Esophagus muscularis mucosa (tissue), 4 donors: Measurements from ENCODE around the gene DNAJC11. TPM values are rescaled to one million over a fixed set of nuclear protein-coding genes. Genes with fewer than 3 reads are reported as not detected.
A peak's percentile ranks its signal among the peaks of the same experiment; 100 is the strongest.

ENCODE experiments used
- DNase-seq: peaks from one replicate; pipeline ENCODE4 v3.0.0-alpha.2; 2017; ENCODE audit errors: extremely low spot score
- H3K27ac ChIP-seq, 4 donors: fragments of 200-600 bp; sonication (generic); replicated peaks in 1 of 4; 1 replicate in 3 of 4; 2 replicates in 1 of 4; pipeline ENCODE4 v1.5.1; 2016 to 2019; ENCODE audit warnings: mild to moderate bottlenecking in 1 of 4
- H3K27me3 ChIP-seq, 4 donors: fragments of 200-600 bp; sonication (generic); one replicate each; pipeline versions ENCODE4 v1.5.1 to v1.6.0; 2016 to 2019
- H3K36me3 ChIP-seq, 4 donors: fragments of 200-600 bp; sonication (generic); one replicate each; pipeline ENCODE4 v1.5.1; 2016 to 2019
- H3K4me1 ChIP-seq, 4 donors: fragments of 200-600 bp; sonication (generic); one replicate each; pipeline ENCODE4 v1.5.1; 2016 to 2019
- H3K4me3 ChIP-seq, 4 donors: fragments of 200-600 bp; sonication (generic); 1 replicate in 2 of 4; 2 replicates in 2 of 4; pipeline ENCODE4 v1.5.1; 2016 to 2019; ENCODE audit warnings: mild to moderate bottlenecking in 4 of 4, moderate library complexity in 1 of 4
- H3K9me3 ChIP-seq, 4 donors: fragments of 200-600 bp; sonication (generic); 1 replicate in 3 of 4; 2 replicates in 1 of 4; pipeline ENCODE4 v1.5.1; 2016 to 2019
- EP300 ChIP-seq: sonication (generic); formaldehyde crosslinking; IDR thresholded peaks from one replicate; pipeline ENCODE4 v1.6.1; 2017; ENCODE audit warnings: antibody characterized with exemption
- POLR2A ChIP-seq: fragments of 450-650 bp; IDR thresholded peaks from one replicate; pipeline ENCODE4 v1.6.1; 2017; ENCODE audit warnings: antibody characterized with exemption, moderate library complexity, mild to moderate bottlenecking, low read depth
- POLR2AphosphoS5 ChIP-seq, 2 donors: sonication (generic); formaldehyde crosslinking; IDR thresholded peaks; one replicate each; pipeline ENCODE4 v1.6.1; 2017; ENCODE audit warnings: antibody characterized with exemption in 2 of 2
- WGBS: methylation state at CpG from one replicate; pipeline ENCODE4 v1.1.5; 2018; 5-methylcytosine and 5-hydroxymethylcytosine counted together
- intact Hi-C: fragments of 100-400 bp; cut with DNase I; formaldehyde crosslinking; loops from one replicate; pipeline ENCODE4 v1.15.1; 2023
- total RNA-seq, 4 donors: library from RNA; depleted of rRNA; stranded (reverse); fragments of >200 nt; gene quantifications; one replicate each; pipeline versions ENCODE4 v1.1.0 to v1.2.1, GENCODE V29; 2016
- TF ChIP-seq, protein P1 (sequence below), 3 experiments: fragments of 200-600 bp in 2 of 3; fragments of 450-650 bp in 1 of 3; sonication (generic) in 2 of 3; IDR thresholded peaks; one replicate each; pipeline ENCODE4 v1.5.1; 2017 to 2019; ENCODE audit warnings: antibody characterized with exemption in 3 of 3, mild to moderate bottlenecking in 2 of 3, moderate library complexity in 1 of 3

The DNAJC11 gene
- total RNA-seq, 4 donors from 2014 or later = 19.4 to 37.8 (median 29.0) TPM

DNA sequence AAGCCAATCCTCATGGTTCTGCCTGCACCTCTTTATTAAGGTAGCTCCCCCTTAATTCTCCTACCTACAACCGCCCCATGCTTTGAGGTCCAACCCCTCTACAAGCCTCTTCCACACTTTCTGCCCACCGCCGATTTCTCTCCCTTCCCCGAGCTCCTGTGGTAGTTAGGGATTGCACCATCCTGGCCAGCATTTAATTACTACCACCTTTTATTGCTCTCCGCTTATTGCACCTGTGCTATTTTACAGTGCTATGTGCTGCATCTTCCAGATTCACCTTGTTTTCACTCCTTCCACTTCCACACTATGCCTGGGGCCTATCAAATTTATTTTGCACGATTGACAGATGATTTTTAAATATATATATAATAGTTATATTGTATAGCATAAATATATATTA lies 29.3 kb upstream of the DNAJC11 start:
- H3K4me1 ChIP-seq = peaks cover 0 to 10% (median 6%) of the 10 kb centered on the region in 4 donors
- H3K36me3 ChIP-seq = no peaks in the 10 kb centered on the region
- no peak overlapping the region for H3K27ac ChIP-seq
- H3K9me3 ChIP-seq = no peaks in the 10 kb centered on the region
- no peaks in the 10 kb centered on the region for H3K27me3 ChIP-seq
- 92% methylated on average over 6 of the region's 6 CpGs for whole genome bisulfite sequencing
- intact Hi-C loops = no loop called here
- no peak overlapping the region for H3K4me3 ChIP-seq
- DNase-seq = no peak
- TF ChIP-seq POLR2A (no peak), POLR2AphosphoS5 (IDR thresholded peaks at IDR 0.05) (no peak), EP300 (no peak)
- TF ChIP-seq, protein P1, sequence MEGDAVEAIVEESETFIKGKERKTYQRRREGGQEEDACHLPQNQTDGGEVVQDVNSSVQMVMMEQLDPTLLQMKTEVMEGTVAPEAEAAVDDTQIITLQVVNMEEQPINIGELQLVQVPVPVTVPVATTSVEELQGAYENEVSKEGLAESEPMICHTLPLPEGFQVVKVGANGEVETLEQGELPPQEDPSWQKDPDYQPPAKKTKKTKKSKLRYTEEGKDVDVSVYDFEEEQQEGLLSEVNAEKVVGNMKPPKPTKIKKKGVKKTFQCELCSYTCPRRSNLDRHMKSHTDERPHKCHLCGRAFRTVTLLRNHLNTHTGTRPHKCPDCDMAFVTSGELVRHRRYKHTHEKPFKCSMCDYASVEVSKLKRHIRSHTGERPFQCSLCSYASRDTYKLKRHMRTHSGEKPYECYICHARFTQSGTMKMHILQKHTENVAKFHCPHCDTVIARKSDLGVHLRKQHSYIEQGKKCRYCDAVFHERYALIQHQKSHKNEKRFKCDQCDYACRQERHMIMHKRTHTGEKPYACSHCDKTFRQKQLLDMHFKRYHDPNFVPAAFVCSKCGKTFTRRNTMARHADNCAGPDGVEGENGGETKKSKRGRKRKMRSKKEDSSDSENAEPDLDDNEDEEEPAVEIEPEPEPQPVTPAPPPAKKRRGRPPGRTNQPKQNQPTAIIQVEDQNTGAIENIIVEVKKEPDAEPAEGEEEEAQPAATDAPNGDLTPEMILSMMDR (IDR thresholded peaks at IDR 0.05) = no peak

DNA sequence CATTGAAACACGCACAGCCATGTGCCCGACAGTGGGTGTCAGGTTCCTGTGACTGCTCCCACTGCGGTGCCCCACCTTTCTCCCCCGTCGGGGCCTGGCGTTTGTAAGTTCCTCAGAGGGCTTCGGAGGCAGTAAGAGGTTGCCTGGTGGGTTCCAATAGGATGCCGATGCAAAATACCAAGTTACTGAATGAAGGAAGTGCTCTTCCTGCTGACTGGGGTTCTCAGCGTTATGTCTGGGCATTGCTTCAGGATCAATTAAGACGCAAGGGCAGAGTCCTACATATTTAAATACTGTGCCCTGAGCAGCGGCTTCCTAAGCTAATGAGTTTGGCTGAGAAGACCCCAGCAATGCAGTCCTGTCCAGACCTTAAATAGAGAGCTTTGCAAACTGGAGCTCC lies 28.9 kb upstream of the DNAJC11 start:
- H3K27me3 ChIP-seq = no peaks in the 10 kb centered on the region
- H3K9me3 ChIP-seq = no peaks in the 10 kb centered on the region
- no peaks in the 10 kb centered on the region for H3K36me3 ChIP-seq
- no peak overlapping the region for H3K4me3 ChIP-seq
- no peak overlapping the region for H3K27ac ChIP-seq
- peaks cover 0 to 10% (median 6%) of the 10 kb centered on the region in 4 donors for H3K4me1 ChIP-seq
- WGBS = 46% methylated on average over 11 of the region's 11 CpGs
- TF ChIP-seq, protein P1 (IDR thresholded peaks at IDR 0.05) = no peak
- TF ChIP-seq POLR2A (no peak), POLR2AphosphoS5 (IDR thresholded peaks at IDR 0.05) (no peak), EP300 (no peak)
- intact Hi-C loops = no loop called here
- DNase-seq = no peak

DNA sequence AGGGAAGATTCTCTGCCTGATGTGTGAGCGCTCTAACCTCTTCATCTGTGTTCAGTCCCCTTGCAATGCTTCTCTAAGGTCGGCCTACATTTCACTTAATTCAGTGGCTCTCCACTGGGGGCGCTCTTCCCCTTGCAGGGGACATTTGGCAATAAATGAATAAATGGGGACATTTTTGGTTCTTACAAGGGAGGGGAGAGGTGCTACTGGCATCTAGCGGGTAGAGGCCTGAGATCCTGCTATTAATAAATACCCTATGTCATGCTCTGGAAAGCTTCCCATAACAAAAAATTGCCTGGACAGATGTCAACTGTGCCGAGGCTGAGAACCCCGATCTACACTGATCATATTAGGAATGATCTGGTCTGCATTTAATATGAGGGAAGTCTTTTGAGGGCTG lies 25.9 kb upstream of the DNAJC11 start:
- Histone ChIP-seq H3K4me1 (peaks cover 0 to 28% (median 17%) of the 10 kb centered on the region in 4 donors), H3K27me3 (no peaks in the 10 kb centered on the region), H3K36me3 (no peaks in the 10 kb centered on the region), H3K4me3 (no peak overlapping the region), H3K9me3 (no peaks in the 10 kb centered on the region), H3K27ac (no peak overlapping the region)
- 26% methylated on average over 6 of the region's 6 CpGs for WGBS
- TF ChIP-seq, protein P1 (IDR thresholded peaks at IDR 0.05) = peak; percentile 73 to 90 (median 75)
- no peak for TF ChIP-seq POLR2AphosphoS5 (IDR thresholded peaks at IDR 0.05)
- intact Hi-C loops = loop anchor here (5.0 to 10.0 kb wide), 2 partner anchors 55 to 917 kb away; no protein-coding TSS in a partner anchor
- DNase-seq = no peak

DNA sequence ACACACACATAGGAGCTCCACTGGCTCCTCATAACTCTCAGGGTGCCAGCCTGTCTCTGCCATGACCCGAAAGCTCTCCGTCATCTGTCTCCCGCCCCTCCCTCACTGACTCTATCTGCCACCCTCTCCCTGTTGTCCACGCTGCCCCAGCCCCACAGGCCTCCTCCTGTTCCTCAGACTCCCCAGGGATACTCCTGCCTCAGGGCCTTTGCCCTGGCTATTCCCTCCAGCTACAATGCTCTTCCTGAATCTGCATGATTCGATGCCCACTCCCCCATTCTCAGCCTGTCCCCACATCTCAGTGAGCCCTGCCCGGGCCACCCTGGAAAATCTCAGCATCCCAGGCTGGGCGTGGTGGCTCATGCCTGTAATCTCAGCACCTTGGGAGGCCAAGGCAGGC lies 24.6 kb upstream of the DNAJC11 start:
- intact Hi-C loops = loop anchor here (5.0 to 10.0 kb wide), 2 partner anchors 56 to 919 kb away; no protein-coding TSS in a partner anchor
- no peak overlapping the region for H3K4me3 ChIP-seq
- H3K9me3 ChIP-seq = no peaks in the 10 kb centered on the region
- no peak overlapping the region for H3K27ac ChIP-seq
- no peaks in the 10 kb centered on the region for H3K27me3 ChIP-seq
- 94% methylated on average over 7 of the region's 7 CpGs for WGBS
- H3K36me3 ChIP-seq = no peaks in the 10 kb centered on the region
- DNase-seq = no peak
- TF ChIP-seq POLR2A (no peak), POLR2AphosphoS5 (IDR thresholded peaks at IDR 0.05) (no peak), EP300 (no peak)
- TF ChIP-seq, protein P1 (IDR thresholded peaks at IDR 0.05) = no peak
- peaks cover 0 to 28% (median 17%) of the 10 kb centered on the region in 4 donors for H3K4me1 ChIP-seq

DNA sequence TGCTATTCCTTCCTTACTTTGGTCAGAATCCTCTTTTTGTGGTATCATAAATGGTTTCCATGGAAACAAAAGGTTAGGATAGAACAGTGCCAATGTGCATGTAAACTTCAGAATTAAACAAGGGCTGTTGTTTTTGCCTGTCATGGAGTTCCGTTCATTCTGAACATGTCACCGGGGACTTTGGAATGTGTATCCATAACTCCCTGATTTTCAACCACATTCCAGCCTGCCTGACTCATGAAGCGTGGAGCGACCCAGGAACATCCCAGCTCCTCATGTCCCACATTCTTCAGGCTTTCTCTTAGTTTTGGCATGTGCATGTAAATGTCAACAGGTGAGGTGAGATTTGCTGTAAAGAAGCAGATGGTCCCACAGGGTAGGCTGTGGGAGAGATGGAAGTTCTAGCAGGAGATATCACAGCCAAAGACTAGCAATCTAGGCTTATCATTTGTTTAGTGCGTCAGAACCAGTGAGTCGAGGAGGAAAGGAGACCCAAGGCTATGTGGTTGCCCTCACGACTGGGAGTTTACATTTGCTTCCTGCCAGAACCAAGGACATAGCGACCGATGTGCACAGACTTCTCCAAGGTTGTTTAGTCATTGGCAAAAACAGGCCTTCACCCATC lies 23.0 kb upstream of the DNAJC11 start:
- WGBS = 61% methylated on average over 9 of the region's 9 CpGs

More for the DNA sequence above, 23.0 kb upstream of the DNAJC11 start:
- Histone ChIP-seq H3K4me3 (no peak overlapping the region), H3K4me1 (peaks cover 0 to 28% (median 17%) of the 10 kb centered on the region in 4 donors), H3K36me3 (no peaks in the 10 kb centered on the region), H3K27me3 (no peaks in the 10 kb centered on the region), H3K27ac (peak overlapping the region in 2 of 4 donors; percentile 45 to 57), H3K9me3 (no peaks in the 10 kb centered on the region)
- no peak for TF ChIP-seq EP300
- TF ChIP-seq, protein P1 (IDR thresholded peaks at IDR 0.05) = no peak
- TF ChIP-seq POLR2AphosphoS5 (IDR thresholded peaks at IDR 0.05) = no peak
- no peak for TF ChIP-seq POLR2A
- intact Hi-C loops = loop anchor here (5.0 to 10.0 kb wide), 3 partner anchors 58 to 920 kb away; no protein-coding TSS in a partner anchor
- DNase-seq = no peak
